GM18511 (cell line): ENCODE data around the gene NDUFS2.

Experiments
- ATAC-seq: cut with Tn5 transposase; IDR thresholded peaks from one replicate; pipeline ENCODE4 v1.9.1; 2021; ENCODE audit warnings: mild to moderate bottlenecking, moderate library complexity; ENCODE audit not compliant: unreplicated experiment

The NDUFS2 gene

GRCh38 chr1:161201836-161202712, at the start of gene NDUFS2:
TSS of gene NDUFS2 (plus strand) at chr1:161202367. CDS start at chr1:161202386, 19 bp downstream.
- peak; percentile 99 for ATAC-seq

- ATAC-seq: peak; percentile 13
Observed at GRCh38 chr1:161153176-161153575, 49.0 kb upstream of the NDUFS2 start.

- ATAC-seq: peak; percentile 92
Observed at GRCh38 chr1:161153682-161154337, 48.4 kb upstream of the NDUFS2 start, which contains the start of gene UFC1. TSS of gene UFC1 (plus strand) at chr1:161153978. CDS start at chr1:161153998, 20 bp downstream.

- ATAC-seq: no peak
Observed at GRCh38 chr1:161157867-161158266, 44.3 kb upstream of the NDUFS2 start.

GRCh38 chr1:161158316-161159010, 43.7 kb upstream of the NDUFS2 start:
- no peak for ATAC-seq

GRCh38 chr1:161159087-161159912, 42.9 kb upstream of the NDUFS2 start, which contains the start of gene USP21:
TSS of gene USP21 (plus strand) at chr1:161159500. CDS start at chr1:161160641, 1,141 bp downstream.
- peak; percentile 92 for ATAC-seq

GRCh38 chr1:161159913-161160243, 42.3 kb upstream of the NDUFS2 start:
- ATAC-seq: no peak

- no peak for ATAC-seq
Observed at GRCh38 chr1:161160671-161161145, 41.5 kb upstream of the NDUFS2 start.

GRCh38 chr1:161161652-161162051, 40.5 kb upstream of the NDUFS2 start:
- no peak for ATAC-seq

- ATAC-seq: no peak
Observed at GRCh38 chr1:161162052-161162451, 40.1 kb upstream of the NDUFS2 start.

GRCh38 chr1:161162806-161163205, 39.4 kb upstream of the NDUFS2 start:
- no peak for ATAC-seq

- no peak for ATAC-seq
Observed at GRCh38 chr1:161163793-161164192, 38.4 kb upstream of the NDUFS2 start.

GRCh38 chr1:161164901-161165610, 37.1 kb upstream of the NDUFS2 start:
- ATAC-seq: no peak

- ATAC-seq: peak; percentile 94
Observed at GRCh38 chr1:161165742-161166668, 36.2 kb upstream of the NDUFS2 start, which contains the start of gene PPOX. TSS of gene PPOX (plus strand) at chr1:161166426. CDS start at chr1:161166848, 422 bp downstream.

GRCh38 chr1:161166669-161167548, 35.3 kb upstream of the NDUFS2 start:
- no peak for ATAC-seq

GRCh38 chr1:161168906-161169305, 33.3 kb upstream of the NDUFS2 start:
- no peak for ATAC-seq

GRCh38 chr1:161171191-161171590, 31.0 kb upstream of the NDUFS2 start:
- ATAC-seq: no peak

GRCh38 chr1:161171696-161172095, 30.5 kb upstream of the NDUFS2 start:
- no peak for ATAC-seq
